ENCODE measurements around the gene BBX.

DNA sequence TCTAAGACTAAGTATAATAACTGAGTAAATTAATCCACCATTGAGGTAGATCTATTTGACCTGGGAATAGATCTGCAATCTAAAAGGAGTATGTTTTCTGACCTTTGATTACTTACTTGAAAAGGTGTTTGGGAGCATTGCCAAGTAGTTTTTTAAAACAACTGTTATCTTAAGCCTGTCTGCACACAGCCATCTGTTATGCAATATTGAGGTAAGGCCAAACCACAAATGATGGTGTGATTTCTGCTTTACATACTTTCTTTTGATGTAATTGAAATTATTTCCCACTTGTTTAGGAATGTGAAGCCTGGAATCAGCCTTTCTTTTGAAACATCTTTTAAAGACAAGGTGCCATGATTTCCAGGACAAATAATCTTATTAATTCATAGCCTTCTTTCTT is 274.0 kb downstream of the BBX start:
- TF ChIP-seq, protein P1, sequence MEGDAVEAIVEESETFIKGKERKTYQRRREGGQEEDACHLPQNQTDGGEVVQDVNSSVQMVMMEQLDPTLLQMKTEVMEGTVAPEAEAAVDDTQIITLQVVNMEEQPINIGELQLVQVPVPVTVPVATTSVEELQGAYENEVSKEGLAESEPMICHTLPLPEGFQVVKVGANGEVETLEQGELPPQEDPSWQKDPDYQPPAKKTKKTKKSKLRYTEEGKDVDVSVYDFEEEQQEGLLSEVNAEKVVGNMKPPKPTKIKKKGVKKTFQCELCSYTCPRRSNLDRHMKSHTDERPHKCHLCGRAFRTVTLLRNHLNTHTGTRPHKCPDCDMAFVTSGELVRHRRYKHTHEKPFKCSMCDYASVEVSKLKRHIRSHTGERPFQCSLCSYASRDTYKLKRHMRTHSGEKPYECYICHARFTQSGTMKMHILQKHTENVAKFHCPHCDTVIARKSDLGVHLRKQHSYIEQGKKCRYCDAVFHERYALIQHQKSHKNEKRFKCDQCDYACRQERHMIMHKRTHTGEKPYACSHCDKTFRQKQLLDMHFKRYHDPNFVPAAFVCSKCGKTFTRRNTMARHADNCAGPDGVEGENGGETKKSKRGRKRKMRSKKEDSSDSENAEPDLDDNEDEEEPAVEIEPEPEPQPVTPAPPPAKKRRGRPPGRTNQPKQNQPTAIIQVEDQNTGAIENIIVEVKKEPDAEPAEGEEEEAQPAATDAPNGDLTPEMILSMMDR (conservative IDR thresholded peaks at IDR 0.05 in 1 of 2, IDR thresholded peaks at IDR 0.05 in 1 of 2; ENCODE audit: extremely low read depth in 1 of 2, insufficient read depth in 1 of 2, low read depth in 1 of 2, low read length in 2 of 2): no peak
- TF ChIP-seq EZH2 (IDR thresholded peaks at IDR 0.05; ENCODE audit: borderline replicate concordance, low read length): no peak

All from mammary epithelial cell (primary cell).